Measurements from ENCODE around the gene SQOR.

SQOR gene

DNA sequence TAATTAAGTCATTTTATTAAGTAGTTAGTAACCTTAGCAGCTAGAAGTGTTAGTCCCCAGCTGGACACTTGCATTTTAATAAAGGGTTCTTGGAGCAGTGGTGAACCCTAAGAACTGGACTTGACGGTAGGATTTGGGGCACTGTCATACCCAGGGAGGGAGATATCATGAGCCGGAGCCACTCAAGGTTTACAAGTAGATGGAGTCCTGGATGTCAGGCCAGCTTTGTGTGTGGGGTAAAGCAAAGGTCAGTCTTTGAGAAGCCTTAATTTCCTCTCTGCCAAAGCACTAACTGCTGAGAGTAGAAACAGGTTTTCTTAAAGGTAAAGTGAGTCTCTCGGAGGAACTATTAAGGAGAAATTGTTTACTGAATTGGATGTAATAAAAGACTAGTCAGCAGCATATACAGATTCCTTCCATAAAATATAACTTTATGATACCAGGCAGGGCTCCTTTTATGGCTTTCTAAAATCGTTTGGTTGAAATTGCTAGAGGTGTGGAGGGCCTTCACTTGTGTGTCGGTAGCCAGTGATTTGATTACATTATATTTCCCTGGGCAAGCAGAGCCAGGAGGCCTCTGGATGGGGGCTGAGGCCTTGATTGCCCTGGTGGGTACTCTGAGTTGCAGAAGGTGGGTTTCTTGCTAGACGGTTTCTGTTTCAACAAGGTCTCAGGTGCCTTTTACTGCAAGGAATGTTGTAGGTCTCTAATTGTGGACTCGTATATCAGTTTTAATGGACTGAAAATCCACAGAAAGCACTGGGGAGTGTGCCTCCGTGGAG, 23.1 kb downstream of the SQOR start:
- no peak for DNase-seq (ENCODE audit: low read depth in 1 of 2, low spot score in 1 of 2)
- no peaks in the 10 kb centered on the region for H3K27me3 ChIP-seq (ENCODE audit: insufficient read depth, poor library complexity, severe bottlenecking)
- TF ChIP-seq, protein P1, sequence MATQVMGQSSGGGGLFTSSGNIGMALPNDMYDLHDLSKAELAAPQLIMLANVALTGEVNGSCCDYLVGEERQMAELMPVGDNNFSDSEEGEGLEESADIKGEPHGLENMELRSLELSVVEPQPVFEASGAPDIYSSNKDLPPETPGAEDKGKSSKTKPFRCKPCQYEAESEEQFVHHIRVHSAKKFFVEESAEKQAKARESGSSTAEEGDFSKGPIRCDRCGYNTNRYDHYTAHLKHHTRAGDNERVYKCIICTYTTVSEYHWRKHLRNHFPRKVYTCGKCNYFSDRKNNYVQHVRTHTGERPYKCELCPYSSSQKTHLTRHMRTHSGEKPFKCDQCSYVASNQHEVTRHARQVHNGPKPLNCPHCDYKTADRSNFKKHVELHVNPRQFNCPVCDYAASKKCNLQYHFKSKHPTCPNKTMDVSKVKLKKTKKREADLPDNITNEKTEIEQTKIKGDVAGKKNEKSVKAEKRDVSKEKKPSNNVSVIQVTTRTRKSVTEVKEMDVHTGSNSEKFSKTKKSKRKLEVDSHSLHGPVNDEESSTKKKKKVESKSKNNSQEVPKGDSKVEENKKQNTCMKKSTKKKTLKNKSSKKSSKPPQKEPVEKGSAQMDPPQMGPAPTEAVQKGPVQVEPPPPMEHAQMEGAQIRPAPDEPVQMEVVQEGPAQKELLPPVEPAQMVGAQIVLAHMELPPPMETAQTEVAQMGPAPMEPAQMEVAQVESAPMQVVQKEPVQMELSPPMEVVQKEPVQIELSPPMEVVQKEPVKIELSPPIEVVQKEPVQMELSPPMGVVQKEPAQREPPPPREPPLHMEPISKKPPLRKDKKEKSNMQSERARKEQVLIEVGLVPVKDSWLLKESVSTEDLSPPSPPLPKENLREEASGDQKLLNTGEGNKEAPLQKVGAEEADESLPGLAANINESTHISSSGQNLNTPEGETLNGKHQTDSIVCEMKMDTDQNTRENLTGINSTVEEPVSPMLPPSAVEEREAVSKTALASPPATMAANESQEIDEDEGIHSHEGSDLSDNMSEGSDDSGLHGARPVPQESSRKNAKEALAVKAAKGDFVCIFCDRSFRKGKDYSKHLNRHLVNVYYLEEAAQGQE (IDR thresholded peaks at IDR 0.05; ENCODE audit: insufficient replicate concordance, low read depth): no peak
- TF ChIP-seq SPI1 (IDR thresholded peaks at IDR 0.05; ENCODE audit: borderline replicate concordance, low read depth) (no peak), POLR2AphosphoS5 (IDR thresholded peaks at IDR 0.05; ENCODE audit: low read depth) (no peak), GABPA (IDR thresholded peaks at IDR 0.05; ENCODE audit: low read depth) (no peak)
- TF ChIP-seq, protein P2, sequence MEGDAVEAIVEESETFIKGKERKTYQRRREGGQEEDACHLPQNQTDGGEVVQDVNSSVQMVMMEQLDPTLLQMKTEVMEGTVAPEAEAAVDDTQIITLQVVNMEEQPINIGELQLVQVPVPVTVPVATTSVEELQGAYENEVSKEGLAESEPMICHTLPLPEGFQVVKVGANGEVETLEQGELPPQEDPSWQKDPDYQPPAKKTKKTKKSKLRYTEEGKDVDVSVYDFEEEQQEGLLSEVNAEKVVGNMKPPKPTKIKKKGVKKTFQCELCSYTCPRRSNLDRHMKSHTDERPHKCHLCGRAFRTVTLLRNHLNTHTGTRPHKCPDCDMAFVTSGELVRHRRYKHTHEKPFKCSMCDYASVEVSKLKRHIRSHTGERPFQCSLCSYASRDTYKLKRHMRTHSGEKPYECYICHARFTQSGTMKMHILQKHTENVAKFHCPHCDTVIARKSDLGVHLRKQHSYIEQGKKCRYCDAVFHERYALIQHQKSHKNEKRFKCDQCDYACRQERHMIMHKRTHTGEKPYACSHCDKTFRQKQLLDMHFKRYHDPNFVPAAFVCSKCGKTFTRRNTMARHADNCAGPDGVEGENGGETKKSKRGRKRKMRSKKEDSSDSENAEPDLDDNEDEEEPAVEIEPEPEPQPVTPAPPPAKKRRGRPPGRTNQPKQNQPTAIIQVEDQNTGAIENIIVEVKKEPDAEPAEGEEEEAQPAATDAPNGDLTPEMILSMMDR (IDR thresholded peaks at IDR 0.05; ENCODE audit: insufficient read depth, low read length): no peak
- no peak overlapping the region for H3K4me3 ChIP-seq (replicated peaks; ENCODE audit: insufficient read depth, low read length)
- no peak overlapping the region for H3K27ac ChIP-seq (replicated peaks)

DNA sequence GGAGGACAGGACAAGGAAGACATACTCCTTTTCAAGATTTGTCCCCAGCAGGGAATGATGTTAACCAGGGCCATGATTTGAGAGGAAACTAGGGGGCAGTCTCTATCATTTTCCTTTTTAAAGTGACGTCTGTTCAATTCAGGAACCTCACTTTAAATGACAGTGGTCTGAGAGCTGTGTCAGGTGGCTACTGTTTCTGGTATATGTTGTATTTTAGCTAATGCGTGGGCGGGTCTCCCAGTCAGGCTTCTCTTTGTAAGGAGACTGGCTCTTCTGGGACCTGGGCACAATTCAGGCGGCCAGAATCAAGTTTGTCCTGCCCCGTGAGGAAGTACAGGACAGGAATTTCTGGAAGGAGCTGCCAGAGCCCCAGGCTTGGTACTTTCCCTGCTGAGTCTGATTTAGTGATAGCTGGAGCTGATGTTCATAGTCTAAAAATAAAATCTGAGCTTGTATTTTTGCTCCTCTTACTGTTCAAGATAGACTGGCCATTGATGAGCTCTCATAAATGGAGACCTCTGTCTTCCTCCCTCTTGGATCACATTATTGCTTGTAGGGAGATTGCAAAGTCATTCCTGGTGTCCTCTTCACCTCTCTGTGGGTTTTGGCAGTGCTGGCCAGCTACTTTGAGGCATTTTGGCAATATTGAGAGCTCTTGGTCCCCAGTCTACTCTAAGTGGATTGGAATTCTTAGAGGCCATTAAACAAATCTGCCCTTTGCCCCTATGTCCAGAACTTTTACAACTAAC, 25.6 kb downstream of the SQOR start:
- no peak overlapping the region for H3K27ac ChIP-seq (replicated peaks)
- TF ChIP-seq POLR2AphosphoS5 (IDR thresholded peaks at IDR 0.05; ENCODE audit: low read depth) (no peak), GABPA (IDR thresholded peaks at IDR 0.05; ENCODE audit: low read depth) (no peak), SPI1 (IDR thresholded peaks at IDR 0.05; ENCODE audit: borderline replicate concordance, low read depth) (no peak)
- TF ChIP-seq, protein P1 (IDR thresholded peaks at IDR 0.05; ENCODE audit: insufficient replicate concordance, low read depth): no peak
- TF ChIP-seq, protein P2 (IDR thresholded peaks at IDR 0.05; ENCODE audit: insufficient read depth, low read length): no peak
- H3K4me3 ChIP-seq (replicated peaks; ENCODE audit: insufficient read depth, low read length): no peak overlapping the region
- no peaks in the 10 kb centered on the region for H3K27me3 ChIP-seq (ENCODE audit: insufficient read depth, poor library complexity, severe bottlenecking)
- no peak for DNase-seq (ENCODE audit: low read depth in 1 of 2, low spot score in 1 of 2)

DNA sequence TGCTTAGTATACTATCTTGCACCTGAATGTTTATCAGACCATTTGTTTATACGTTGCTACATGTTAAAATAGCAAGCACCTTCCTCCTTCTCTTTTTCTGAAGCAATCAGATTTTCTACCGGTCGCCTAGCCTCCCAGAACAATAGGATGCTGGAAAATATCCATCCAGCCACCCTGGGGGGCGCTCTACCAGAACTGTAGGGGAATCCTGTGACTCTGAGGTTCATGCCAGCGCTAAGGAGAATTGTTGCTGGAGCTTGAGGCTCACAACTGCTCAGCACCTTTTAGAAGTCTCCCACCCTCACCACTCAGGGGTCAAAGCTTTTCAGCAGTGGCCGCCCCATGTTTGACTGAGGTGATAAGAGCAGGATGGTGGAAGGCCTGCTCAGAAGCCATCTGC, 27.5 kb downstream of the SQOR start:
- no peak overlapping the region for H3K27ac ChIP-seq (replicated peaks)
- DNase-seq (ENCODE audit: low read depth in 1 of 2, low spot score in 1 of 2): no peak
- TF ChIP-seq, protein P1 (IDR thresholded peaks at IDR 0.05; ENCODE audit: insufficient replicate concordance, low read depth): no peak
- no peak overlapping the region for H3K4me3 ChIP-seq (replicated peaks; ENCODE audit: insufficient read depth, low read length)
- H3K27me3 ChIP-seq (ENCODE audit: insufficient read depth, poor library complexity, severe bottlenecking): no peaks in the 10 kb centered on the region
